Measurements from ENCODE around the gene TMEM135.

Gene TMEM135

GRCh38 chr11:87194985-87195820, 157.5 kb downstream of the TMEM135 start:
- DNase-seq (ENCODE audit: low read depth in 2 of 2) = no peak

GRCh38 chr11:87198266-87198881, 160.6 kb downstream of the TMEM135 start:
- no peak for DNase-seq (ENCODE audit: low read depth in 2 of 2)

- DNase-seq (ENCODE audit: low read depth in 2 of 2) = no peak
Observed at GRCh38 chr11:87201376-87201775, 163.6 kb downstream of the TMEM135 start.

GRCh38 chr11:87203907-87204602, 166.3 kb downstream of the TMEM135 start:
- no peak for DNase-seq (ENCODE audit: low read depth in 2 of 2)

GRCh38 chr11:87212891-87213290, 175.2 kb downstream of the TMEM135 start:
- DNase-seq (ENCODE audit: low read depth in 2 of 2) = no peak

- no peak for DNase-seq (ENCODE audit: low read depth in 2 of 2)
Observed at GRCh38 chr11:87213444-87213843, 175.7 kb downstream of the TMEM135 start.

- no peak for DNase-seq (ENCODE audit: low read depth in 2 of 2)
Observed at GRCh38 chr11:87215236-87215635, 177.5 kb downstream of the TMEM135 start.

GRCh38 chr11:87219266-87219665, 181.5 kb downstream of the TMEM135 start:
- no peak for DNase-seq (ENCODE audit: low read depth in 2 of 2)

- DNase-seq (ENCODE audit: low read depth in 2 of 2) = no peak
Observed at GRCh38 chr11:87223816-87224215, 186.1 kb downstream of the TMEM135 start.

GRCh38 chr11:87224486-87224885, 186.8 kb downstream of the TMEM135 start:
- no peak for DNase-seq (ENCODE audit: low read depth in 2 of 2)

GRCh38 chr11:87228820-87229219, 191.1 kb downstream of the TMEM135 start:
- DNase-seq (ENCODE audit: low read depth in 2 of 2) = no peak

- no peak for DNase-seq (ENCODE audit: low read depth in 2 of 2)
Observed at GRCh38 chr11:87230995-87231394, 193.3 kb downstream of the TMEM135 start.

- no peak for DNase-seq (ENCODE audit: low read depth in 2 of 2)
Observed at GRCh38 chr11:87232320-87232719, 194.6 kb downstream of the TMEM135 start.

- DNase-seq (ENCODE audit: low read depth in 2 of 2) = no peak
Observed at GRCh38 chr11:87235366-87235765, 197.6 kb downstream of the TMEM135 start.

- DNase-seq (ENCODE audit: low read depth in 2 of 2) = no peak
Observed at GRCh38 chr11:87236368-87236767, 198.6 kb downstream of the TMEM135 start.

- DNase-seq (ENCODE audit: low read depth in 2 of 2) = no peak
Observed at GRCh38 chr11:87239001-87239400, 201.3 kb downstream of the TMEM135 start.

- DNase-seq (ENCODE audit: low read depth in 2 of 2) = no peak
Observed at GRCh38 chr11:87239531-87239930, 201.8 kb downstream of the TMEM135 start.

GRCh38 chr11:87251560-87251959, 213.8 kb downstream of the TMEM135 start:
- DNase-seq (ENCODE audit: low read depth in 2 of 2) = no peak

- no peak for DNase-seq (ENCODE audit: low read depth in 2 of 2)
Observed at GRCh38 chr11:87252869-87253268, 215.1 kb downstream of the TMEM135 start.

- DNase-seq (ENCODE audit: low read depth in 2 of 2) = no peak
Observed at GRCh38 chr11:87254562-87254961, 216.8 kb downstream of the TMEM135 start.

- no peak for DNase-seq (ENCODE audit: low read depth in 2 of 2)
Observed at GRCh38 chr11:87255589-87255988, 217.9 kb downstream of the TMEM135 start.

GRCh38 chr11:87256694-87257340, 219.1 kb downstream of the TMEM135 start:
- no peak for DNase-seq (ENCODE audit: low read depth in 2 of 2)

Data from fibroblast of skin of left biceps (primary cell).